ENCODE results near the gene MYD88. TPM values are rescaled to one million over a fixed set of nuclear protein-coding genes. Genes with fewer than 3 reads are reported as not detected.

The MYD88 gene
- total RNA-seq, 2 donors from 2014 or later, result 11.9 to 33.3 TPM

GRCh38 chr3:38111696-38112377 is 26.6 kb upstream of the MYD88 start:
- H3K27ac ChIP-seq, result no peak overlapping the region
- ATAC-seq, result no peak
- no peak overlapping the region for H3K4me3 ChIP-seq
- no peaks in the 10 kb centered on the region for H3K9me3 ChIP-seq
- TF ChIP-seq POLR2A (IDR thresholded peaks at IDR 0.05) (no peak), CTCF (IDR thresholded peaks at IDR 0.05) (no peak)
- DNase-seq, result peak in 1 of 4 donors; percentile 2
- intact Hi-C loops (cut with DNase I), result no loop called here
- H3K27me3 ChIP-seq, result no peaks in the 10 kb centered on the region
- 74 to 84% methylated on average over 7 to 16 of the region's 16 CpGs for whole genome bisulfite sequencing, 2 donors
- no peaks in the 10 kb centered on the region for H3K36me3 ChIP-seq (replicated peaks in 1 of 2; ENCODE audit: insufficient read depth in 1 of 2, low read depth in 2 of 2)
- H3K4me1 ChIP-seq, result no peaks in the 10 kb centered on the region

- 75 to 83% methylated on average over 5 to 7 of the region's 7 CpGs for WGBS, 2 donors
- no peak for ATAC-seq
- TF ChIP-seq CTCF (IDR thresholded peaks at IDR 0.05) (no peak), POLR2A (IDR thresholded peaks at IDR 0.05) (no peak)
- H3K4me3 ChIP-seq, result no peak overlapping the region
- intact Hi-C loops (cut with DNase I), result no loop called here
- DNase-seq, result peak in 1 of 4 donors; percentile 6
- H3K9me3 ChIP-seq, result no peaks in the 10 kb centered on the region
- H3K27me3 ChIP-seq, result no peaks in the 10 kb centered on the region
- H3K36me3 ChIP-seq (replicated peaks in 1 of 2; ENCODE audit: insufficient read depth in 1 of 2, low read depth in 2 of 2), result no peaks in the 10 kb centered on the region
- no peak overlapping the region for H3K27ac ChIP-seq
- H3K4me1 ChIP-seq, result no peaks in the 10 kb centered on the region
These were observed 26.1 kb upstream of the MYD88 start for GRCh38 chr3:38112378-38112761.

GRCh38 chr3:38114052-38114874 is 24.2 kb upstream of the MYD88 start:
- peak in 1 of 4 donors; percentile 4 for DNase-seq
- H3K9me3 ChIP-seq, result no peaks in the 10 kb centered on the region
- WGBS, 2 donors, result 80% methylated on average over 6 to 12 of the region's 13 CpGs
- TF ChIP-seq POLR2A (IDR thresholded peaks at IDR 0.05) (no peak), CTCF (IDR thresholded peaks at IDR 0.05) (no peak)
- ATAC-seq, result no peak
- H3K4me1 ChIP-seq, result no peaks in the 10 kb centered on the region
- no peak overlapping the region for H3K27ac ChIP-seq
- no peak overlapping the region for H3K4me3 ChIP-seq
- H3K36me3 ChIP-seq (replicated peaks in 1 of 2; ENCODE audit: insufficient read depth in 1 of 2, low read depth in 2 of 2), result no peaks in the 10 kb centered on the region
- intact Hi-C loops (cut with DNase I), result no loop called here
- H3K27me3 ChIP-seq, result no peaks in the 10 kb centered on the region

GRCh38 chr3:38114875-38115644 is 23.4 kb upstream of the MYD88 start:
- DNase-seq, result peak in 1 of 4 donors; percentile 4
- TF ChIP-seq POLR2A (IDR thresholded peaks at IDR 0.05), result no peak
- TF ChIP-seq CTCF (IDR thresholded peaks at IDR 0.05), result no peak
- no peaks in the 10 kb centered on the region for H3K4me1 ChIP-seq
- no peak overlapping the region for H3K4me3 ChIP-seq
- H3K36me3 ChIP-seq (replicated peaks in 1 of 2; ENCODE audit: insufficient read depth in 1 of 2, low read depth in 2 of 2), result no peaks in the 10 kb centered on the region
- WGBS, 2 donors, result 64 to 70% methylated on average over 12 to 13 of the region's 13 CpGs
- no peak overlapping the region for H3K27ac ChIP-seq
- intact Hi-C loops (cut with DNase I), result no loop called here
- no peak for ATAC-seq
- H3K27me3 ChIP-seq, result no peaks in the 10 kb centered on the region
- H3K9me3 ChIP-seq, result no peaks in the 10 kb centered on the region
